Measurements from ENCODE around the gene STH. TPM values are rescaled to one million over a fixed set of nuclear protein-coding genes. Genes with fewer than 3 reads are reported as not detected.
A peak's percentile ranks its signal among the peaks of the same experiment; 100 is the strongest.

Gene STH
- total RNA-seq, 4 donors from 2014 or later = not detected

DNA sequence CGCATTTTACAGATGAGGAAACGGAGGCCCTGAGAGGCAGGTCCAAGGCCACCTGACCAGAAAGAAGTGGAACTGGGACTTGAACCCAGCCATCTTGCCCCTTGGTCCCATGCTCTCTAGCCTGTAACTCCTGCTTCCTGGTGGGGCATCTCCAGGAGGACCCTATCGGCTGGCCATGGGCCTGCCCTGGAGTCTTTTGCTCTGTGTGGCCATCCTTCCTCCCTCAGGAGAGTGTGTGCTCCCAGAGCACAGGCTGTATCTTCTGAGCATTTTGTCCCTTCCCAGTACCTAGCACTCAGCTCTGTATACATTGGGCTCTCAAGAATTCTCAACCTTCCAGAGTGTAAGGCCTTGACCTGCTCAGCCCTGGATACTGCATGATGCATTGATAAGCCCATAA, 28.4 kb upstream of the STH start:
- WGBS, 2 donors = 82 to 90% methylated on average over 2 to 3 of the region's 3 CpGs

DNA sequence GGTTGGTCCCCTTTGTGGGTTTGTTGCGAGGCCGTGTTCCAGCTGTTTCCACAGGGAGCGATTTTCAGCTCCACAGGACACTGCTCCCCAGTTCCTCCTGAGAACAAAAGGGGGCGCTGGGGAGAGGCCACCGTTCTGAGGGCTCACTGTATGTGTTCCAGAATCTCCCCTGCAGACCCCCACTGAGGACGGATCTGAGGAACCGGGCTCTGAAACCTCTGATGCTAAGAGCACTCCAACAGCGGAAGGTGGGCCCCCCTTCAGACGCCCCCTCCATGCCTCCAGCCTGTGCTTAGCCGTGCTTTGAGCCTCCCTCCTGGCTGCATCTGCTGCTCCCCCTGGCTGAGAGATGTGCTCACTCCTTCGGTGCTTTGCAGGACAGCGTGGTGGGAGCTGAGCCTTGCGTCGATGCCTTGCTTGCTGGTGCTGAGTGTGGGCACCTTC, 27.3 kb upstream of the STH start:
- H3K9me3 ChIP-seq = no peaks in the 10 kb centered on the region
- intact Hi-C loops (cut with DNase I) = no loop called here
- peaks cover 19 to 81% (median 24%) of the 10 kb centered on the region in 3 donors for H3K4me1 ChIP-seq
- H3K27me3 ChIP-seq = no peaks in the 10 kb centered on the region
- no peak overlapping the region for H3K4me3 ChIP-seq
- no peak for DNase-seq
- H3K36me3 ChIP-seq = no peaks in the 10 kb centered on the region
- 50 to 80% methylated on average over 1 to 5 of the region's 14 CpGs for WGBS, 2 donors
- no peak for TF ChIP-seq POLR2A (IDR thresholded peaks at IDR 0.05)
- TF ChIP-seq, protein P1, sequence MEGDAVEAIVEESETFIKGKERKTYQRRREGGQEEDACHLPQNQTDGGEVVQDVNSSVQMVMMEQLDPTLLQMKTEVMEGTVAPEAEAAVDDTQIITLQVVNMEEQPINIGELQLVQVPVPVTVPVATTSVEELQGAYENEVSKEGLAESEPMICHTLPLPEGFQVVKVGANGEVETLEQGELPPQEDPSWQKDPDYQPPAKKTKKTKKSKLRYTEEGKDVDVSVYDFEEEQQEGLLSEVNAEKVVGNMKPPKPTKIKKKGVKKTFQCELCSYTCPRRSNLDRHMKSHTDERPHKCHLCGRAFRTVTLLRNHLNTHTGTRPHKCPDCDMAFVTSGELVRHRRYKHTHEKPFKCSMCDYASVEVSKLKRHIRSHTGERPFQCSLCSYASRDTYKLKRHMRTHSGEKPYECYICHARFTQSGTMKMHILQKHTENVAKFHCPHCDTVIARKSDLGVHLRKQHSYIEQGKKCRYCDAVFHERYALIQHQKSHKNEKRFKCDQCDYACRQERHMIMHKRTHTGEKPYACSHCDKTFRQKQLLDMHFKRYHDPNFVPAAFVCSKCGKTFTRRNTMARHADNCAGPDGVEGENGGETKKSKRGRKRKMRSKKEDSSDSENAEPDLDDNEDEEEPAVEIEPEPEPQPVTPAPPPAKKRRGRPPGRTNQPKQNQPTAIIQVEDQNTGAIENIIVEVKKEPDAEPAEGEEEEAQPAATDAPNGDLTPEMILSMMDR (IDR thresholded peaks at IDR 0.05) = no peak
- H3K27ac ChIP-seq = peak overlapping the region in 1 of 4 donors; percentile 78

More for the DNA sequence above, 28.4 kb upstream of the STH start:
- Histone ChIP-seq H3K36me3 (no peaks in the 10 kb centered on the region), H3K27me3 (no peaks in the 10 kb centered on the region), H3K4me1 (peaks cover 24 to 86% (median 26%) of the 10 kb centered on the region in 3 donors), H3K27ac (no peak overlapping the region), H3K4me3 (no peak overlapping the region), H3K9me3 (no peaks in the 10 kb centered on the region)
- TF ChIP-seq, protein P1 (IDR thresholded peaks at IDR 0.05) = no peak
- TF ChIP-seq POLR2A (IDR thresholded peaks at IDR 0.05) = no peak
- DNase-seq = no peak
- intact Hi-C loops (cut with DNase I) = no loop called here

DNA sequence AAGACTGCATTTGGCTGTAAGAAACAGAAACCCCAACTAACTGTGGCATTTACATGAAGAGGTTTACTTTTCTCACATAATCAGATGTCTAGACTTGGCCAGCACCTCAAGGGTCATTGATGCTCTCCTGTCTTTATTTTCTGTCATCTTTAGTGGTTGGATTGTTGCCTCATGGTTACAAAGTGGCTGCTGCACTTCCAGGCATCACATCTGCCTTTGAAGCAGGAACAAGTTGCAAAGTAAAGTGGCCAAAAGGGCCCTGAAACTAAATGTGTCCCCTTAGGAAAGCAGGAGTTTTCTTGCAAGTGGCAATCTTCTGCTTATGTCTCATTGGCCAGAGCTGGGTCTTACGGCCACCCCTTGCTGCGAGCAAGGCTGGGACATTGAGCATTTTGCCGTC, 26.5 kb upstream of the STH start:
- no peaks in the 10 kb centered on the region for H3K36me3 ChIP-seq
- H3K4me3 ChIP-seq = no peak overlapping the region
- no peaks in the 10 kb centered on the region for H3K27me3 ChIP-seq
- no peaks in the 10 kb centered on the region for H3K9me3 ChIP-seq
- no peak for DNase-seq
- TF ChIP-seq, protein P1 (IDR thresholded peaks at IDR 0.05) = no peak
- TF ChIP-seq POLR2A (IDR thresholded peaks at IDR 0.05) = no peak
- H3K27ac ChIP-seq = peak overlapping the region in 3 of 4 donors; percentile 16 to 78 (median 65)
- intact Hi-C loops (cut with DNase I) = no loop called here
- peaks cover 16 to 73% (median 18%) of the 10 kb centered on the region in 3 donors for H3K4me1 ChIP-seq
- 89 to 100% methylated on average over 3 of the region's 3 CpGs for whole genome bisulfite sequencing, 2 donors

DNA sequence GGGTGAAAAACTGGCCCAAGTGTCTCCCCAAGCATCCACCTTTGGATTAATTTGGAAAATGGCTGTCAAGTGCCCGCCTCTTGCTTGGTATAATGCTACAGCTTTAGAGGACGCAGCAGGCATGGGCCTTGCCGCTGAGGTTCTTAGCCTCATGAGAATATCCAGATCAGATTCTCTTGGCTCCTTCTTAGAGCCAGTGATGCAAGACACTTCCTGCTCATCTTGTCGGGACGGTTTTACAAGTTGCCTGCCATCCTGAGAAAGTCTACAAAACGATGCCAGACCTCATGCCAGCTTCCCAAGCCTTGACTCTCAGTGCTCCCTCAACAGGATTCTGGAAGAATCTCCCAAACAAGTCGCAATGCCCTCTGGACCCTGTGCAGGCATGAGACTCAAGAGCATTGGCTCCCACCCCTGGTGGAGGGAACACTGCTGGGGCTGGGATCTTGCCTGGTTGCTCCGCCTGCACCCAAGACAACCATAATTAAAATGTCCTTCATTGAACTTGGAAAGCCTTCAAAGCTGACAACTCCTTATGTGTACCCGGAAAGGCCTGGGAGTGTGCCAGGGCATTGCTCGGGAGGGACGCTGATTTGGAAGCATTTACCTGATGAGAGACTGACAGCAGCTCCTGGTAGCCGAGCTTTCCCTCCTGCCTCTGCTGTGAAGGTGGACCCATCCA, 25.8 kb upstream of the STH start:
- 40 to 46% methylated on average over 8 to 11 of the region's 12 CpGs for WGBS, 2 donors
- Histone ChIP-seq H3K4me3 (no peak overlapping the region), H3K27ac (peak overlapping the region; percentile 9 to 78 (median 40)), H3K36me3 (no peaks in the 10 kb centered on the region), H3K9me3 (no peaks in the 10 kb centered on the region), H3K27me3 (no peaks in the 10 kb centered on the region), H3K4me1 (peaks cover 16 to 66% (median 18%) of the 10 kb centered on the region in 3 donors)
- TF ChIP-seq POLR2A (IDR thresholded peaks at IDR 0.05) = no peak
- TF ChIP-seq, protein P1 (IDR thresholded peaks at IDR 0.05) = no peak
- intact Hi-C loops (cut with DNase I) = no loop called here
- DNase-seq = no peak

DNA sequence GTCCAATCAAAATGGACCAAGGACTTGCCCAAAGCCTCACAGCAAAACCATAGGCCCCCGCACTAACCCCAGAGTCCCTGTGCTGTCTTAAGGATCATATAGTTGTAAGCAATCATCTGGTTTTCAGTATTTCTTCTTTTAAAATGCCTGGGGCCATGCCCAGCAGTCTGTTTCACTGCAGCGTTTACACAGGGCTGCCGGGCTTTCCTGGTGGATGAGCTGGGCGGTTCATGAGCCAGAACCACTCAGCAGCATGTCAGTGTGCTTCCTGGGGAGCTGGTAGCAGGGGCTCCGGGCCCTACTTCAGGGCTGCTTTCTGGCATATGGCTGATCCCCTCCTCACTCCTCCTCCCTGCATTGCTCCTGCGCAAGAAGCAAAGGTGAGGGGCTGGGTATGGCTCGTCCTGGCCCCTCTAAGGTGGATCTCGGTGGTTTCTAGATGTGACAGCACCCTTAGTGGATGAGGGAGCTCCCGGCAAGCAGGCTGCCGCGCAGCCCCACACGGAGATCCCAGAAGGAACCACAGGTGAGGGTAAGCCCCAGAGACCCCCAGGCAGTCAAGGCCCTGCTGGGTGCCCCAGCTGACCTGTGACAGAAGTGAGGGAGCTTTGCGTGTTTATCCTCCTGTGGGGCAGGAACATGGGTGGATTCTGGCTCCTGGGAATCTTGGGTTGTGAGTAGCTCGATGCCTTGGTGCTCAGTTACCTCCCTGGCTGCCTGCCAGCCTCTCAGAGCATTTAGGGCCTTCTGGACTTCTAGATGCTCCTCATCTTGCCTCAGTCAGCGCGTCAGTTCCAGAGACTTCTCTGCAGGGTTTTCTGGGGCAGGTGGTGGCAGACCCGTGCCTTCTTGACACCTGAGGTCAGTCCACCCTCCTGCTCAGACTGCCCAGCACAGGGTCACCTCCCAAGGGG, 24.8 kb upstream of the STH start:
- H3K4me1 ChIP-seq = peaks cover 16 to 57% (median 18%) of the 10 kb centered on the region in 3 donors
- no peaks in the 10 kb centered on the region for H3K36me3 ChIP-seq
- H3K9me3 ChIP-seq = no peaks in the 10 kb centered on the region
- H3K27me3 ChIP-seq = no peaks in the 10 kb centered on the region
- no peak overlapping the region for H3K4me3 ChIP-seq
- TF ChIP-seq, protein P1 (IDR thresholded peaks at IDR 0.05) = no peak
- TF ChIP-seq POLR2A (IDR thresholded peaks at IDR 0.05) = no peak
- DNase-seq = no peak
- peak overlapping the region; percentile 9 to 78 (median 40) for H3K27ac ChIP-seq
- intact Hi-C loops (cut with DNase I) = no loop called here
- 58% methylated on average over 6 to 8 of the region's 17 CpGs for WGBS, 2 donors
